HG03066 (cell line): Measurements from ENCODE around the gene HSPB1.
"Not testable (repeated sequence)": the region's sequence is repeated elsewhere in the genome, so short reads cannot be mapped to it uniquely, and the experiment has no call there.

Experiments
- ATAC-seq: cut with Tn5 transposase; IDR thresholded peaks from one replicate; pipeline ENCODE4 v1.9.1; 2021; ENCODE audit warnings: low read depth; ENCODE audit not compliant: unreplicated experiment

The HSPB1 gene

GRCh38 chr7:76302347-76303201, at the start of gene HSPB1:
TSS of gene HSPB1 (plus strand) at chr7:76302673. CDS start at chr7:76302713, 40 bp downstream.
- peak; percentile 63 for ATAC-seq

- no peak for ATAC-seq
Observed at GRCh38 chr7:76254781-76255180, 47.7 kb upstream of the HSPB1 start.

GRCh38 chr7:76257973-76258372, 44.5 kb upstream of the HSPB1 start:
- no peak for ATAC-seq

- ATAC-seq: no peak
Observed at GRCh38 chr7:76259124-76260093, 43.1 kb upstream of the HSPB1 start.

GRCh38 chr7:76260171-76260703, 42.2 kb upstream of the HSPB1 start:
- no peak for ATAC-seq

- no peak for ATAC-seq
Observed at GRCh38 chr7:76261329-76261728, 41.1 kb upstream of the HSPB1 start.

GRCh38 chr7:76261931-76262330, 40.5 kb upstream of the HSPB1 start:
- ATAC-seq: no peak

- no peak for ATAC-seq
Observed at GRCh38 chr7:76262683-76263402, 39.6 kb upstream of the HSPB1 start.

GRCh38 chr7:76265299-76265698, 37.2 kb upstream of the HSPB1 start:
- no peak for ATAC-seq

GRCh38 chr7:76267107-76267893, 35.2 kb upstream of the HSPB1 start:
- no peak for ATAC-seq

- ATAC-seq: no peak
Observed at GRCh38 chr7:76267894-76268183, 34.6 kb upstream of the HSPB1 start.

GRCh38 chr7:76268376-76268775, 34.1 kb upstream of the HSPB1 start:
- ATAC-seq: no peak

- ATAC-seq: no peak
Observed at GRCh38 chr7:76269895-76270294, 32.6 kb upstream of the HSPB1 start.

GRCh38 chr7:76271384-76271783, 31.1 kb upstream of the HSPB1 start:
- ATAC-seq: not testable (repeated sequence)

- no peak for ATAC-seq
Observed at GRCh38 chr7:76272142-76272541, 30.3 kb upstream of the HSPB1 start.

- ATAC-seq: peak; percentile 65
Observed at GRCh38 chr7:76272851-76273497, 29.5 kb upstream of the HSPB1 start.

- ATAC-seq: no peak
Observed at GRCh38 chr7:76273503-76273902, 29.0 kb upstream of the HSPB1 start.

- no peak for ATAC-seq
Observed at GRCh38 chr7:76278540-76278939, 23.9 kb upstream of the HSPB1 start.

- ATAC-seq: no peak
Observed at GRCh38 chr7:76280408-76280807, 22.1 kb upstream of the HSPB1 start.
